Activated CD4-positive, alpha-beta T cell treated with anti-CD3 and anti-CD28 coated beads, Interleukin-2, amount 10 ng/mL, durations not matched to agents 24 days and 14 days (primary cell): Measurements from ENCODE around the gene FAM193A. TPM values are rescaled to one million over a fixed set of nuclear protein-coding genes. Genes with fewer than 3 reads are reported as not detected.
A peak's percentile ranks its signal among the peaks of the same experiment; 100 is the strongest.
"Not testable (repeated sequence)": the region's sequence is repeated elsewhere in the genome, so short reads cannot be mapped to it uniquely, and the experiment has no call there.

Source experiments
- DNase-seq: peaks from one replicate; pipeline ENCODE4 v3.0.0; 2022
- H3K27ac Mint-ChIP-seq: one replicate; pipeline ENCODE4 v1.8.0; 2022; ENCODE audit warnings: mild to moderate bottlenecking, mixed read lengths
- H3K27me3 Mint-ChIP-seq: one replicate; pipeline ENCODE4 v1.8.0; 2022; ENCODE audit warnings: mixed read lengths
- H3K36me3 Mint-ChIP-seq: one replicate; pipeline ENCODE4 v1.8.0; 2022; ENCODE audit warnings: low read depth, mild to moderate bottlenecking, mixed read lengths
- H3K4me1 Mint-ChIP-seq: one replicate; pipeline ENCODE4 v1.8.0; 2021; ENCODE audit warnings: mixed read lengths
- H3K4me3 Mint-ChIP-seq: one replicate; pipeline ENCODE4 v1.8.0; 2022; ENCODE audit warnings: mild to moderate bottlenecking, moderate library complexity, mixed read lengths
- H3K9me3 Mint-ChIP-seq: one replicate; pipeline ENCODE4 v1.8.0; 2021; ENCODE audit warnings: mixed read lengths
- intact Hi-C: fragments of 100-400 bp; cut with micrococcal nuclease; formaldehyde crosslinking; loops from one replicate; pipeline ENCODE4 v1.15.1; 2023
- total RNA-seq: library from RNA; stranded (reverse); gene quantifications from 2 replicates; pipeline ENCODE4 v1.2.3, GENCODE V29; 2022

The FAM193A gene
- total RNA-seq, 1 donor from 2014 or later = 29.5 TPM

DNA sequence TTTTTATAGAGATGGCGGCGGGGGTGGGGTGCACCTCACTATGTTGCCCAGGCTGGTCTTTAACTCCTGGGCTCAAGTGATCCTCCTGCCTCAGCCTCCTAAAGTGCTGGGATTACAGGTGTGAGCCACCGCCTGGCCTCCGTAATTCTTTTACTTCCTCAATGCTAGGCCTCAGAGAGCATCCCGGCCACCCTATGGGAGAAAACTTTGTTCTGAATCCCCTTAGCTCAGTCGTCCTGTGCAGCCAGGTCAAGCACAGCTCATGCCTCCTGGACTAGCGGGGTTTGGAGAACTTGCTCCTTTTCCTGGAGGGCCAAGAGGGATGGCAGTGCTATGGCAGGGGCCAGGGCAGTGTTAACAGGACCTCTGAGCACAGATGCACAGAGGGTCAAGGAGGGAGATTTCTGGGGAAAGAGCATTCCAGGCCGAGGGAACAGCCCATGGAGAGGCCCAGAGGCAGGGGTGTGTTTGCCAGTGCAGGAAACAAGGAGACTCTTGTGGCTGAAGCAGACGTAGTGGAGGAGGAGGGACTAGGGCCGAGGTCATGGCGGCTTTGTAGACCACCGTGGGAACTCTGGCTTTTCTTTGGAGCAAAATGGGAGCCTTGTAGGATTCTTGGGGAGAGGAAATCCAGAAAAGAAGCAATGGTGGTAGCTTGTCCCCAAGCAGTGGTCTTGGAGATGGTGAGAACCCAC, 229.5 kb downstream of the FAM193A start:
- peaks cover 4% of the 10 kb centered on the region for H3K9me3 Mint-ChIP-seq
- intact Hi-C loops = loop anchor here (2.0 kb wide), 1 partner anchor 47 kb away; no protein-coding TSS in a partner anchor
- no peak overlapping the region for H3K27ac Mint-ChIP-seq
- DNase-seq = no peak
- peaks cover 11% of the 10 kb centered on the region for H3K4me1 Mint-ChIP-seq
- H3K27me3 Mint-ChIP-seq = no peaks in the 10 kb centered on the region
- no peak overlapping the region for H3K4me3 Mint-ChIP-seq
- H3K36me3 Mint-ChIP-seq = peaks cover 5% of the 10 kb centered on the region

DNA sequence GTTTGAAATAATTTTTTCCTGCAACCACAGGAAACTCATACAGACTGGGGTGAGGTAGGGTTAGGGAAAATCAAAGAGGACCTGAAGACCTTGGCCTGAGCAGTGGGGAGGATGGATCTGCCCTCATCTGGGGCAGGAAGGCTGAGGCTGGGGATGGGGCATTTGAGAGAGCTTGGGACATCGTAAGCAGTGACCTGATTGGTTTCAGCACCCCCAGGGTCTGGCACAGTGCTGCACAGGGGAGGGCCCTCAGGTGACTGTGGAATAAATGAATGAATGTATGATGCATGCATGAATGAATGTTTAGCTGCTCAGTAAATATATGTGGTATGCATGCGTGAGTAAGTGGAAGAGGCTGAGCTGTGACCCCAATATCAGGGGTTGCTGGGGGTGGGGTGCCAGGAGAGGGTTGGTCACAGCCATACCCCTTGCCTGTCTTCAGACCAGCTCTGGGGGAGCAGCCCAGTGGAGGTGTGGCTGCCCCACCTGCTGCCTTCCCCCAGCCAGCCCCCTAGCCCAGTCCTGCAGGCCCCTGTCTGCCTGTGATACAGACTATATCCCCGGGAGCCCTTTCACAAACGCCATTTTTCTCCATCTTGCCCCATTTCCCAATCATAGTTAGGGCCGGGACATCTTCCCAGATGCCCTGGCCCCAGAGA, 230.7 kb downstream of the FAM193A start:
- no peak for DNase-seq
- peaks cover 13% of the 10 kb centered on the region for H3K4me1 Mint-ChIP-seq
- H3K36me3 Mint-ChIP-seq = peaks cover 5% of the 10 kb centered on the region
- H3K27me3 Mint-ChIP-seq = no peaks in the 10 kb centered on the region
- H3K9me3 Mint-ChIP-seq = peaks cover 5% of the 10 kb centered on the region
- no peak overlapping the region for H3K4me3 Mint-ChIP-seq
- H3K27ac Mint-ChIP-seq = peak overlapping the region; percentile 25
- intact Hi-C loops = no loop called here

DNA sequence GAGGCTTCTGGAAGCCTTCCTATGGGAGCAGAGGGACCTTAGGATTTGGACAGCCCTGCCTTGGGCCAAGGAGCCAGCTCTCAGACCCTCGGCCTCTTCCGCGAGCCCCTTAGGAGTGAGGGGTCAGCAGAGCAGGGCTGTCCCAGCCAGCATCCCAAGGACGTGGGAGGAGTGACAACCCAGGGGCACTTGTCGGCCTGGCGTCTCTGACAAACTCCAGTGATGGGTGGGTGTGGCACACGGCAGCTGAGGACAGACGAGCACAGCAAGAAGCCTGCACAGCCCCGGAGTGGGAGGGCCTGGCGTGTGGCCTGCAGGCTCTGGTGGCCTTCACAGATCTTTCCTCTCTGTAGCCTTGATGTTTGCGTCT, 231.2 kb downstream of the FAM193A start:
- Mint-ChIP-seq H3K9me3 (peaks cover 5% of the 10 kb centered on the region), H3K36me3 (peaks cover 5% of the 10 kb centered on the region), H3K4me1 (peaks cover 13% of the 10 kb centered on the region), H3K27me3 (no peaks in the 10 kb centered on the region), H3K4me3 (no peak overlapping the region), H3K27ac (no peak overlapping the region)
- intact Hi-C loops = no loop called here
- no peak for DNase-seq

DNA sequence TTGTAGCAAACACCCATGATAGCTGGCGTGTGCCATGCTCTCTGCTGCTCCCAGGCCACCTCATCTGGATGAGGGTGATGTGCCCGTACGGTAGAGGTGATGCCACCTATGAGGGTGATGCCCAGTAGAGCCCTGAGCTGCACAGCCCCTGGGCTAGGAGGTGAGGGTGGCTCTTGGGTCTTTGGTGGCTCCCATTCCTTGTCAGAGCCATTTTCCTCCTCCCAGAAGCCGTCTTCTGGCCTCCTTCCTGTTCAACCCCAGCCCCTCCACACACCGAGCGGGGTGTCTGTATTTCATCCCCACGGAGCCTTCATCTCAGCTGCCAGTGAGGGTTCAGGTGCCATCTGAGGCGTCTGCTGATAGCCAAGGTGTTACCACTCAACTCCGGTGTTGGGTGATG, 231.7 kb downstream of the FAM193A start:
- Mint-ChIP-seq H3K9me3 (peaks cover 5% of the 10 kb centered on the region), H3K4me1 (peaks cover 13% of the 10 kb centered on the region), H3K4me3 (no peak overlapping the region), H3K36me3 (peaks cover 5% of the 10 kb centered on the region), H3K27me3 (no peaks in the 10 kb centered on the region), H3K27ac (no peak overlapping the region)
- DNase-seq = no peak
- intact Hi-C loops = no loop called here

DNA sequence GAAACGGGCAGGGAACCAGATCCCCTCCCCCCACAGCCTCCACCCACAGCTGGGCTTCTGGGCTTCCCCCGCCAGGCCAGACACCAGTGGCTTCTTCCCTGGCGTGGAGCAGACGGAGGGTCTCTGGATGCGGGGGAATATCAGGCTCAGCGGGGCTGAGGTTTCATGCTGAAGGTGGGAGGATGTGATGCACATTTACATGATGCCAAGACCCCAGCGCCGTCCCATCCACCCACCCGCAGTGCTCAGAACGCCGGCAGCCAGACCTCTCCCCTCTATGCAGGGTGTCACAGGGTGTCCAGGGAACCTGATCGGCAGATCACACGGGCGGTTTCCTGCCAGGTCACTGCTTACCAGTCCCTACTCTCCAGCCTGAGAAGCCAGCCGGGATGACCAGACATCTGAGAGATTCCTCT, 232.5 kb downstream of the FAM193A start:
- H3K27ac Mint-ChIP-seq = no peak overlapping the region
- no peaks in the 10 kb centered on the region for H3K27me3 Mint-ChIP-seq
- DNase-seq = no peak
- H3K4me3 Mint-ChIP-seq = no peak overlapping the region
- H3K4me1 Mint-ChIP-seq = peaks cover 11% of the 10 kb centered on the region
- peaks cover 5% of the 10 kb centered on the region for H3K9me3 Mint-ChIP-seq
- peaks cover 5% of the 10 kb centered on the region for H3K36me3 Mint-ChIP-seq
- intact Hi-C loops = no loop called here

DNA sequence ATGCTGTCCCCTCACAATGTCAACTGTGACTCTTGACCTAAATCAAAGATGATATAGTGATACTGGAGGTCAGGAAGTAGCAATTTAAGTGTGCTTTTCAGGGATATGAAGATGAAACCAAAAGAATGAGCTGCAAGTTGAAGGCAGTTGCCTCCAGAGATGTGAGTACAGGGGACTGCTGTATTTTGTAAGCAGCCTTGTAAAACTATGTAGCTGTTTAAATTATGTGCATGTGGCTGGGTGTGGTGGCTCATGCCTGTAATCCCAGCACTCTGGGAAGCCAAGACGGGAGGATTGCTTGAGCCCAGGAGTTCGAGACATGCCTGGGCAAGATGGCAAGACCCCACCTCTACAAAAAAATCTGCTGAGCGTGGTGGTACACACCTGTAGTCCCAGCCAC, 234.8 kb downstream of the FAM193A start:
- peaks cover 5% of the 10 kb centered on the region for H3K9me3 Mint-ChIP-seq
- H3K27me3 Mint-ChIP-seq = no peaks in the 10 kb centered on the region
- H3K36me3 Mint-ChIP-seq = peaks cover 5% of the 10 kb centered on the region
- peaks cover 9% of the 10 kb centered on the region for H3K4me1 Mint-ChIP-seq
- intact Hi-C loops = loop anchor here (2.0 kb wide), 1 partner anchor 16 kb away; no protein-coding TSS in a partner anchor
- no peak overlapping the region for H3K27ac Mint-ChIP-seq
- H3K4me3 Mint-ChIP-seq = no peak overlapping the region
- no peak for DNase-seq

DNA sequence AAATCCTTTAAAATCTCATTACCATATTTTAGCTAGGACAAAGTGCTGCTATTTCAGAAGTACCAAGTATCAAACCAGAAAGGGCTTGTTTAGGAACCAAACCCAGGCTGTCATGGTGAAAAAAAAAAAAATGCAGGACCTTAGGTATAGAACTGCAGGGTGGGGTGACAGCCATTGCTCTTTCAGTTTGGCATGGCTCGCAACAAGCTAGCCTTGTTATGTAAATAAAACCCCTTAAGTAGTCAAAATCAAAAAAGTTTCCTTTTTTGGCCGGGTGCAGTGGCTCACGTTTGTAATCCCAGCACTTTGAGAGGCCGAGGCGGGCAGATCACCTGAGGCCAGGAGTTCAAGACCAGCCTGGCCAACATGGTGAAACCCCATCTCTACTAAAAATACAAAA, 244.2 kb downstream of the FAM193A start:
- H3K36me3 Mint-ChIP-seq, intact Hi-C loops, H3K4me3 Mint-ChIP-seq, DNase-seq, H3K27ac Mint-ChIP-seq, H3K27me3 Mint-ChIP-seq, H3K4me1 Mint-ChIP-seq: not testable (repeated sequence)
- peaks cover 17% of the 10 kb centered on the region for H3K9me3 Mint-ChIP-seq

DNA sequence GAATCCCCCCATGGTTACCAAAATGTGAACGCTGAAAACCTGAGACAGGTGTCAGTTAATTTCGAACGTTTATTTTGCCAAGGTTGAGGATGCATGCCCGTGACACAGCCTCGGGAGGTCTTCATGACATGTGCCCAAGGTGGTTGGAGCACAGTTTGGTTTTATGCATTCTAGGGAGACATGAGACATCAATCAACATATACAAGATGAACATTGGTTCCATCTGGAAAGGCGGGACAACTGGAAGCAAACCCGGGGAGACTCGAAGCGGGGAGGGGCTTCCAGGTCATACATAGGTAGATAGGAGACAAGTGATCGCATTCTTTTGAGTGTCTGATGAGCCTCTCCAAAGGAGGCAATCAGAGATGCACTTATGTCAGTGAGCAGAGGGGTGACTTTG, 245.5 kb downstream of the FAM193A start:
- no peak overlapping the region for H3K4me3 Mint-ChIP-seq
- DNase-seq = no peak
- H3K36me3 Mint-ChIP-seq = peaks cover 7% of the 10 kb centered on the region
- H3K27me3 Mint-ChIP-seq = peaks cover 7% of the 10 kb centered on the region
- intact Hi-C loops = no loop called here
- H3K9me3 Mint-ChIP-seq = peaks cover 17% of the 10 kb centered on the region
- no peak overlapping the region for H3K27ac Mint-ChIP-seq
- peaks cover 8% of the 10 kb centered on the region for H3K4me1 Mint-ChIP-seq

Other genes starting within 250 kb of the FAM193A start
- gene ZFYVE28, start 118.0 kb upstream of the FAM193A start, total RNA-seq = 4.4 and 4.7 TPM in 2 replicates
- not detected in 2 replicates for gene CFAP99, start 117.7 kb upstream of the FAM193A start, total RNA-seq
- 94.8 and 95.4 TPM in 2 replicates for gene RNF4, start 67.5 kb upstream of the FAM193A start, total RNA-seq
- 98.7 and 99.6 TPM in 2 replicates for gene TNIP2, start 219.7 kb downstream of the FAM193A start, total RNA-seq